ENCODE results near the gene PIK3AP1. TPM values are rescaled to one million over a fixed set of nuclear protein-coding genes. Genes with fewer than 3 reads are reported as not detected.

The PIK3AP1 gene
- total and polyA plus RNA-seq, 4 donors = 27.3 to 137 (median 50.9) TPM

- Histone ChIP-seq H3K27me3 (ENCODE audit: control insufficient read depth in 4 of 4, insufficient read depth in 4 of 4, low read length in 3 of 4) (no peaks in the 10 kb centered on the region), H3K9me3 (ENCODE audit: control insufficient read depth in 4 of 4, low read length in 3 of 4) (no peaks in the 10 kb centered on the region), H3K4me1 (ENCODE audit: control insufficient read depth in 4 of 4, insufficient read depth in 4 of 4, low read length in 3 of 4) (no peaks in the 10 kb centered on the region), H3K36me3 (ENCODE audit: control insufficient read depth in 4 of 4, insufficient read depth in 3 of 4, low read depth in 1 of 4, low read length in 3 of 4) (no peaks in the 10 kb centered on the region), H3K4me3 (ENCODE audit: low read depth in 1 of 3, low read length in 3 of 3) (no peak overlapping the region), H3K9ac (ENCODE audit: low read depth in 1 of 2, low read length in 2 of 2) (no peak overlapping the region), H3K27ac (ENCODE audit: low read depth in 1 of 2, low read length in 2 of 2) (no peak overlapping the region)
- TF ChIP-seq TAF1 (conservative IDR thresholded peaks at IDR 0.05) = no peak
- no peak for DNase-seq (ENCODE audit: low spot score)
- 68% methylated on average over 1 of the region's 1 CpG for WGBS
Measured at GRCh38 chr10:96758423-96758822, 38.1 kb upstream of the PIK3AP1 start.

GRCh38 chr10:96756111-96756903 lies 36.0 kb upstream of the PIK3AP1 start:
- Histone ChIP-seq H3K36me3 (ENCODE audit: control insufficient read depth in 4 of 4, insufficient read depth in 3 of 4, low read depth in 1 of 4, low read length in 3 of 4) (no peaks in the 10 kb centered on the region), H3K27ac (ENCODE audit: low read depth in 1 of 2, low read length in 2 of 2) (no peak overlapping the region), H3K9ac (ENCODE audit: low read depth in 1 of 2, low read length in 2 of 2) (no peak overlapping the region), H3K4me1 (ENCODE audit: control insufficient read depth in 4 of 4, insufficient read depth in 4 of 4, low read length in 3 of 4) (no peaks in the 10 kb centered on the region), H3K4me3 (ENCODE audit: low read depth in 1 of 3, low read length in 3 of 3) (no peak overlapping the region), H3K9me3 (ENCODE audit: control insufficient read depth in 4 of 4, low read length in 3 of 4) (no peaks in the 10 kb centered on the region), H3K27me3 (ENCODE audit: control insufficient read depth in 4 of 4, insufficient read depth in 4 of 4, low read length in 3 of 4) (no peaks in the 10 kb centered on the region)
- DNase-seq (ENCODE audit: low spot score) = no peak
- TF ChIP-seq EGR1 (IDR thresholded peaks at IDR 0.05; ENCODE audit: low read depth in 2 of 2) (no peak), CTCF (IDR thresholded peaks at IDR 0.05; ENCODE audit: low read depth, low read length, missing input control) (no peak), FOXA2 (IDR thresholded peaks at IDR 0.05) (no peak), ZBTB33 (IDR thresholded peaks at IDR 0.05) (no peak), HNF4G (IDR thresholded peaks at IDR 0.05) (no peak), FOXA1 (IDR thresholded peaks at IDR 0.05) (no peak), RXRA (IDR thresholded peaks at IDR 0.05) (no peak), MAX (IDR thresholded peaks at IDR 0.05) (no peak), SP1 (IDR thresholded peaks at IDR 0.05) (no peak), YY1 (IDR thresholded peaks at IDR 0.05) (no peak), ATF3 (IDR thresholded peaks at IDR 0.05) (no peak), TAF1 (conservative IDR thresholded peaks at IDR 0.05) (no peak), JUND (IDR thresholded peaks at IDR 0.05) (no peak), HNF4A (conservative IDR thresholded peaks at IDR 0.05) (no peak)
- 90% methylated on average over 5 of the region's 5 CpGs for WGBS

- Histone ChIP-seq H3K27ac (ENCODE audit: low read depth in 1 of 2, low read length in 2 of 2) (no peak overlapping the region), H3K4me1 (ENCODE audit: control insufficient read depth in 4 of 4, insufficient read depth in 4 of 4, low read length in 3 of 4) (no peaks in the 10 kb centered on the region), H3K36me3 (ENCODE audit: control insufficient read depth in 4 of 4, insufficient read depth in 3 of 4, low read depth in 1 of 4, low read length in 3 of 4) (no peaks in the 10 kb centered on the region), H3K27me3 (ENCODE audit: control insufficient read depth in 4 of 4, insufficient read depth in 4 of 4, low read length in 3 of 4) (no peaks in the 10 kb centered on the region), H3K4me3 (ENCODE audit: low read depth in 1 of 3, low read length in 3 of 3) (no peak overlapping the region), H3K9me3 (ENCODE audit: control insufficient read depth in 4 of 4, low read length in 3 of 4) (no peaks in the 10 kb centered on the region), H3K9ac (ENCODE audit: low read depth in 1 of 2, low read length in 2 of 2) (no peak overlapping the region)
- 60% methylated on average over 1 of the region's 1 CpG for WGBS
- DNase-seq (ENCODE audit: low spot score) = no peak
- TF ChIP-seq RAD21 (IDR thresholded peaks at IDR 0.05) (no peak), GABPA (IDR thresholded peaks at IDR 0.05 in 1 of 2, conservative IDR thresholded peaks at IDR 0.05 in 1 of 2) (no peak), HNF4A (conservative IDR thresholded peaks at IDR 0.05) (no peak), ZBTB33 (IDR thresholded peaks at IDR 0.05) (no peak), CTCF (IDR thresholded peaks at IDR 0.05; ENCODE audit: low read depth, low read length, missing input control) (no peak), FOXA2 (IDR thresholded peaks at IDR 0.05) (no peak), SP1 (IDR thresholded peaks at IDR 0.05) (no peak), TAF1 (conservative IDR thresholded peaks at IDR 0.05) (no peak), FOXA1 (IDR thresholded peaks at IDR 0.05) (no peak), JUND (IDR thresholded peaks at IDR 0.05) (no peak), YY1 (IDR thresholded peaks at IDR 0.05) (no peak), MAX (IDR thresholded peaks at IDR 0.05) (no peak), ATF3 (IDR thresholded peaks at IDR 0.05) (no peak), EGR1 (IDR thresholded peaks at IDR 0.05; ENCODE audit: low read depth in 2 of 2) (no peak), HNF4G (IDR thresholded peaks at IDR 0.05) (no peak)
Measured at GRCh38 chr10:96753956-96754355, 33.6 kb upstream of the PIK3AP1 start.
